HG03095 (cell line): Measurements from ENCODE around the gene RCBTB2.
A peak's percentile ranks its signal among the peaks of the same experiment; 100 is the strongest.

ENCODE experiments used
- ATAC-seq: cut with Tn5 transposase; IDR thresholded peaks from one replicate; pipeline ENCODE4 v1.9.1; 2021; ENCODE audit warnings: moderate library complexity; ENCODE audit not compliant: unreplicated experiment

RCBTB2 gene

DNA sequence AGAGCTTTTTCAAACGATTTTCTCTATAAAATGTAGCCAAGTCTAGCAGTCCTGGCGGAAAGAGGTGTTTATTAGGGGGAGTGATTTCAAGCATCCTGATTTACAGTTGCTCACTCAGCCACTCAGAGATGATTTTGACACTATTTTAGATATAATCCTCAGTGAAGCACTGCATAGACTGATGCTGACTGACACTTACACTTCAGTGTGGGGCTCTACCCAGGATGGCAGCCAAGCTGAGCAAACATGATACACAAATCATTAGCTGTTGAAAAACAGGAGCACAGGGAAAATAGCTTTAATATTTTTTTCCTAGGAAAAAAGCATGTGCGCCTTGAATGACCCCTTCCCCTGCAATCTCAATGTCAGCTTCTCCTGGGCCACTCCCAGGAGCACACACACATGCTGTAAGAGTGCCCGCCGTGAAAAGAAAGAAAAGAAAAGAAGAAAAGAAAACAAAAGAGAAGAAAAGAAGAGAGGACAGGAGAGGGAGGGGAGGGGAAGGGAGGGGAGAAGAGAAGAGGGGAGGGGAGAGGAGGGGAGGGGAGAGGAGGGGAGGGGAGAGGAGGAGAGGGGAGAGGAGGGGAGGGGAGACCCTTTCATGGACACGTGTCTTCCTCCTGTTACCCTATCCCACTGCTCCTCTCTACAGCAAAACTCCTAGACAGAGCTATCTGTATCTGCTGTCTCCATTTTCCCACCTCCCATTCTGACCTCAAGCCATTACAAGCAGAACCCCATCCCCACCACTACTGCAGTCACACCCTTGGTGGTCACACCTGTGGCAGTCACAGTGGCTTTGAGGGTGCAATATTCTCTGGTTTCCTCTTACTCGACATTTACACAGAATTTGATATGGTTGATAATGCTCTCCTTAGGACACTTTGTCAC lies 36.4 kb downstream of the RCBTB2 start:
- ATAC-seq, result no peak

DNA sequence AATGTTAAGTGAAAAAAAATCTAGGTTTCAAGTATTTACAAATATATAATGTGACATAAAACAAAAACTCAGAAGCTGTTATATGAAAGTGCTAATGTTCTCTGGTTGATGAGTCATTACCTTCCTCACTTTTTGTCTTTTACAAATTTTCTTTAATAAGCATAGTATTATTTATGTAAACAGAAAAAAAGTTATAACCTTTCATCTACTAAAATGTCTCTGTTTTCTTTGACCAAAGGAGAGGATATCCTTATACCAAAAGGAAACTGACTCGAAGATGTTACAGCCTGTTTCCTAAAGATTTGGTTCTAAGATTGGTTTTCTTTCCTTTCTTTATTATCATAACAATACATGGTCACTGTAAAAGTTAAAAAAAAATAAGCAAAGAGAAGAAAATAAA lies 38.0 kb downstream of the RCBTB2 start:
- no peak for ATAC-seq

DNA sequence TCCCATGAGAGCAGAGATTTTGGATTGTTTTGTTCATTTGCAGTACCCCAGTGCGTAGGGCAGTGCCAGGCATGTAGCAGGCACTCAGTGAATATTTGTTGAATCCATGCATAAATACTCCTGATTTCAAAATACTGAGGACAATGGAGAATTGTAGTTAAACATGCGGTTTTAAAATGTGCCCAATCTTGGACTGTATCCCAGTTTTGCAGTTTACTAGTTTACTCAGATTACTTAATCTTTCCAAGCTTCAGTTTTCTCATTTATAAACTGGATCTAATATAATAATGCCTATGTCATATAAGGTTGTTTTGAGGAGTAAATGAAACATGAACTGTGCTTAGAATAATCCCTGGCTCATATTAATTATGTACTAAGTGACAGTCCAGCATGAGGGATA lies 39.0 kb downstream of the RCBTB2 start:
- ATAC-seq, result no peak

GRCh38 chr13:48493066-48493765 lies 39.7 kb downstream of the RCBTB2 start:
- no peak for ATAC-seq

DNA sequence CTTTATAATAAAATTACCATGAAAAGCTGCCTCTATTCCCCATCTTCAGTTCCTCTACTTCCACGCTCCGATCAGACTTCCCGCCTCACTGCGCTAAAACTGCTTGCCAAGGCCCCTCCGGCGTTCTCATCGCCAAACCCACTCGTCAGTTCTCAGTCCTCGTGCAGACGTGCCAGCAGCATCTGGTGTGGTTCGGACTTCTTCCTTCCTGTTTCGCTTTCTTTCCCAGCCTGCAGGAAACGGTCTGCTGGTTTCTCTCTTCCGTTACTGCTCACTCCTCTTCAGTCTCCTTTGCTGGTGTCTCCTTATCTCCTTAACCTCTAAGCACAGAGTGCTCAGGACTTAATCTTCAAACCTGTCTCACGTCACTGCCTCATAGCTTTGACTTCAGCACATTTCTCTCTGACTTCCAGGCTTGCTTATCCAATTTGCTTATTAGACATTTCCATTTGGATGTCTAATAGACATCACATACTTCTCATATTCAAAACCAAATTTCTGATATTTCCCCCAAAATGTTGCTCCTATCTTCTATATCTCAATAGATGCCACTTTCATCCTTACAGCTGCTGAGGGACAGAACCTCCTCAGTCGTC lies 40.3 kb downstream of the RCBTB2 start:
- ATAC-seq, result peak; percentile 81

DNA sequence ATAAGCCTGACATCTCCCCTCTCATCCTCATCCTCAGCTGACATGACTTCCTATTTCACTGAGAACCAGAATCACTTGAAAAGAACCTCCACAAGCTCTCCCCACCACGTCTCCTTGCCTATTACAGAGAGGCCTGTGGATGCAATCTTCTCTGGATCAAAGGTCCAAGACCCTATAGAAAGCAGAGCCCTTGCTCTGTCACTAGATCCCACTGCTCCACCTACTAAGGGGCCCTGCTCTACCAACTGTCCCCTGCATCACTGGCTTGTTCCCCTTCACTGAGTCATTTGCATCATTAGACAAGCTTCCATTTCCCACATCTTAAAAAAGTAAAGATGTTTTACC lies 40.8 kb downstream of the RCBTB2 start:
- peak; percentile 44 for ATAC-seq

GRCh38 chr13:48491423-48492095 lies 41.3 kb downstream of the RCBTB2 start:
- ATAC-seq, result no peak

DNA sequence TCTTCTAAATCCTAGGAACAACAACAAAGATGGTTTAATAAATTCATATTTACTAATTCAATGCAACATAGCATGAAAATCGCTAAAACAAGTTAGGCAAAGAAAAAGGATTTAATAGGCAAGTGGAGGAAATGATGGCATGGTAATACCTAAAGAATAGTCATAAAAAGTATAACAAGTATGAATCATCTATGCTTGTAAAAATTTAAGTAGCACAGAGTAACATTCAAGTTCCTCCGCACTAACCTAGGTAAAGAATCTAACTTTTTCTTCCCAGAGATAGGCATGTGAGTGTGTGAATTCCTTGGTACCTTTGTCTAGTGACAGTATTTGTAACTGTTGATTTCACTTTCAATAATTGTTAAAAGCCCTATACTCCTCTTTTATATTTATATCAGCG lies 42.6 kb downstream of the RCBTB2 start:
- ATAC-seq, result no peak

DNA sequence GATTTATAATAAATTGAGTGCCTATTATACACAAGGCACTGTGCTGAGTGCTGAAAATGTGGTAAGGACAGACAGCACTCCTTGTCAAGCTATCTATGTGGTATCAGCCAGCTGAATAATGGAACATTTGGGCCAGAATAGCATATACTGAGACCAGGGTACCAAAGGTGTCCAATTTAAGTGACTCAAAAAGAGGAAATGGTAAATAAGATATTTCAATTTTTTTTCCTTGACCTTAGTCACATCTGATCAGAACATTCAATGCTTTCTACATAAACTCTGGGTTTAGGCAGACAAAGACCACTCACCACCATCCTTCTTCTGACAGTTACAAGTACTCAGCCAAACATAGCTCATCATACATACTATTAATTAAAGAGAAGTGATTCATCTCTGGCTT lies 43.2 kb downstream of the RCBTB2 start:
- no peak for ATAC-seq

DNA sequence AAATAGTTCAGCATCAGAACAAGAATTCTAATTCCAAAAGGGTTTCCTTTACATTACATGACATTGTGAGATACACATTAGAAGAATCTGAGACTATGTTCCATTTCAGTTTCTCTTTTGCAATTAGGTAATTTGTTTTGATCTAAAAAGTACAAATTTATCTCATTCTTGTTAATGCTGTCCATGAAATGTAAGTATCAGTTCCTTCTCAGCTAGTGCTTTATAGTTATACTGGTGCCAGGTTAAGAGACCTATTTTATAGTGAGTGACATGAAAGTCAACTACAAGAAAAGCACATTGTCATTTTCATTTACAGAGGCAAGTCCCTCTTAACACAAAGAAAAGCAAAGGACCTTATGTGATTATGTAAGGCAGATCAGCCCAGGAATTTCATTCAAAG lies 43.9 kb downstream of the RCBTB2 start:
- no peak for ATAC-seq

DNA sequence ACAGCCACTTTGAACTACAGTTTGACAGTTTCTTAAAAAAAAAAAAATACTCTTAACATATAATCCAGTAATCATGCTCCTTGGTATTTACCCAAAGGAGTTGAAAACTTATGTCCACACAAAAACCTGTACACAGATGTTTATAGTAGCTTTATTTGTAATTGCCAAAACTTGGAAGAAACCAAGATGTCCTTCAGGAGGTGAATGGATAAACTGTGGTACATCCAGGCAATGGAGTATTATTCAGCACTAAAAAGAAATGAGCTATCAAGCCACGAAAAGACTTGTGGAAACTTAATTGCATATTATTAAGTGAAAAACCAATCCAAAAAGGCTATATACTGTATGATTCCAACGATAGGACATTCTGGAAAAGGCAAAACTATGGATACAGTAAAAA lies 44.9 kb downstream of the RCBTB2 start:
- ATAC-seq, result no peak

DNA sequence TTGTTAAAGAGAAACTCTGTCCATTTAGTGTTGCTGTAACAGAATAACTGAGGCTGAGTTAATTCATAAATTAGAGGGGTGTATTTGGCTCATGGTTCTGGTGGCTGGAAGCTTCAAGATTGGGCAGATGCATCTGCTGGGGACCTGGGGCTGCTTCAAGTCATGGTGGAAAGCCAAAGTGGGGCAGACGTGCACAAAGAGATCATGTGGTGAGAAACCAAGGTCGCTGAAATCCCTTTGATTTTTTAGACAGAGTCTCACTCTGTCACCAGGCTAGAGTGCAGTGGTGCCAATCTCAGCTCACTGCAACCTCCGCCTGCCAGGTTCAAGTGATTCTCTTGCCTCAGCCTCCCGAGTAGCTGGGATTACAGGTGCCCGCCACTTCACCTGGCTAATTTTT lies 46.0 kb downstream of the RCBTB2 start:
- no peak for ATAC-seq

DNA sequence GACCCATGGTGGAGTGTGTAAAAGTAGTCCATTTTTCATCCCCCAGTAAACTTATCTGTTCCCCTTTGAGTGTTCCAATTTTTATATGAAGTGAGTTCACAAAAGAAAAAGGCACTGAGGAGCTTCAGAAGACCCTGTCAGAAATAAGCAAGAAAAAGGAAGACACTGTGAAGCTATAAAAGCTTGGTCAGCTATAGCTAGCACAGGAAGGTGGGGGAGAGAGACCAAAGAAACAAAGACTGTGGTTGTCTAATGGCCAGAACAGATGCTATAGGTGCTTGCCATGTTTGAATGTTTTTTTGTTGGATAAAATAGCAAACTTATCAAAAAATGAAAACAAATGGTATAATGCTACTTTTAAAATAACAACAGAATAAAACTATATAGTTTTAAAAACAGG lies 46.5 kb downstream of the RCBTB2 start:
- no peak for ATAC-seq

GRCh38 chr13:48485432-48485831 lies 47.4 kb downstream of the RCBTB2 start:
- no peak for ATAC-seq

- ATAC-seq, result no peak
Observed at GRCh38 chr13:48483575-48483974, 49.3 kb downstream of the RCBTB2 start.

- ATAC-seq, result no peak
Observed at GRCh38 chr13:48478391-48478790, 54.5 kb downstream of the RCBTB2 start.

DNA sequence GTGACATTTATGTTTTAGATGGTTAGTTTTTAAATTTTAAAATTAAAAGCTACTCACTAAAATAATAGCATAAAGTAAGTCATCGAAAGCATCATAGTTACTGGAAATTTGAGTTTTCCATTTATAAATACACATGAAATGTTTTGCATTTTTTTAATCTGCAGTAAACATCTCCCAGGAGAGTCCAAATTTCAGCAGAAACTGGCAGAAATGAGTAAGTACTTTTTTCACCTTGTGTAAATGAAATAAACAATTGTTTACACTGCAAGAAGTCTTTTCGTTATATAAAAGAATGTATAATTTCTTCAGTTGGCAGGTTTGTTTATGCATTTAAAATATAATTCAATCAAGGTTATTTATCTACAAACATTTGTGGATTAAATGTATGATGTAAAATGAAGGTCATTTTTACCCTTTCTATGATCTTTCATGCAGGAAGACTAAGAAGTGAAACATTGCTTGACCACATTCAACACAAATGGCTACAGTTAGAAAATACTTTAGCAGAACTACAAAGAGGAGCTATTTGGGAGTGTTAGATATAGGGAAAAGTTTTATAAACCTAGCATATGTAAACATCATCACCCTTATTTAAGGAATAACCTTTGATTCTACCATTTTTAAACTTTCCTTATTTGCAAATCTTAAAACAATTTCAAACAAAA lies 55.6 kb downstream of the RCBTB2 start:
- ATAC-seq, result peak; percentile 58

DNA sequence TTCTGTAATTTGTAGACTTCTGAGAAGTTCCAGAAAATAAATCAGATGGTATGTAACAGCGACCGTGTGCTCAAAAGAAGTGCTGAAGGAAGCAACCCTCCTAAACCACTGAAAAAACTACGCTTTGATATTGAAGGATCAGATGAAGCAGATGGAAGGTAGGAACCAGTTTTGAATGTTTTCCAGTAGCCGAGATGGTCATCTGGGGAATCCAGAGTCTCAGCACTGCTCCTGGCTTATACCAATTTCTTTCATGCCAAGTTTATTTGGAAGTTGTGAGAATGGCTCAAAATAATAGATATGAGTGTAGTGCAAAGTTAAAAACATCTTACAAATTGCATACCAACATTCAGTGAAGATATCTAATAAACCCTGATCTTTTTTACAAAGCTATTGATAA lies 56.2 kb downstream of the RCBTB2 start:
- ATAC-seq, result no peak

DNA sequence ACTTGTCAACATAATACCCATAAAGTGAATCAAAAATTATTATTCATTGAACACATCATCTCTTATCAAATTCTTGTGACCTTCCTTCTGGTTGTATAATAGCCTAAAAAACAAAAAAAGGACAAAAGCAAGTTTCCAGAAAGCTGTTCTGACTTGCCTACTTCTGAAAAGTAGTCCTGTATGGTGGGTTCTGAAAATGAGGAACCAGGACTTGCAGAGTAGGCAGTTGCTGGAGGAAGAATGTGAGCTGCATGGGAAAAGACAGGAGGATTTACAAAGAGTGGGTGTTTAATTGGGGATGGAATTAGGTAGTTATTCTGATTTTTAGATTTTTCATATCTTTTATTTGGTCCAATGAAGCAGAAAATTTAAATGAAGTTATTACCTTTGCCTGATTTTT lies 56.7 kb downstream of the RCBTB2 start:
- no peak for ATAC-seq

GRCh38 chr13:48475230-48475629 lies 57.6 kb downstream of the RCBTB2 start:
- no peak for ATAC-seq
